Activated CD4-positive, alpha-beta T cell treated with anti-CD3 and anti-CD28 coated beads for 4 hours (primary cell): Measurements from ENCODE around the gene PIEZO1.
"Not testable (repeated sequence)": the region's sequence is repeated elsewhere in the genome, so short reads cannot be mapped to it uniquely, and the experiment has no call there.

Source experiments
- DNase-seq, 2 donors: peaks; one replicate each; pipeline ENCODE4 v3.0.0-alpha.2; 2020

Gene PIEZO1

DNA sequence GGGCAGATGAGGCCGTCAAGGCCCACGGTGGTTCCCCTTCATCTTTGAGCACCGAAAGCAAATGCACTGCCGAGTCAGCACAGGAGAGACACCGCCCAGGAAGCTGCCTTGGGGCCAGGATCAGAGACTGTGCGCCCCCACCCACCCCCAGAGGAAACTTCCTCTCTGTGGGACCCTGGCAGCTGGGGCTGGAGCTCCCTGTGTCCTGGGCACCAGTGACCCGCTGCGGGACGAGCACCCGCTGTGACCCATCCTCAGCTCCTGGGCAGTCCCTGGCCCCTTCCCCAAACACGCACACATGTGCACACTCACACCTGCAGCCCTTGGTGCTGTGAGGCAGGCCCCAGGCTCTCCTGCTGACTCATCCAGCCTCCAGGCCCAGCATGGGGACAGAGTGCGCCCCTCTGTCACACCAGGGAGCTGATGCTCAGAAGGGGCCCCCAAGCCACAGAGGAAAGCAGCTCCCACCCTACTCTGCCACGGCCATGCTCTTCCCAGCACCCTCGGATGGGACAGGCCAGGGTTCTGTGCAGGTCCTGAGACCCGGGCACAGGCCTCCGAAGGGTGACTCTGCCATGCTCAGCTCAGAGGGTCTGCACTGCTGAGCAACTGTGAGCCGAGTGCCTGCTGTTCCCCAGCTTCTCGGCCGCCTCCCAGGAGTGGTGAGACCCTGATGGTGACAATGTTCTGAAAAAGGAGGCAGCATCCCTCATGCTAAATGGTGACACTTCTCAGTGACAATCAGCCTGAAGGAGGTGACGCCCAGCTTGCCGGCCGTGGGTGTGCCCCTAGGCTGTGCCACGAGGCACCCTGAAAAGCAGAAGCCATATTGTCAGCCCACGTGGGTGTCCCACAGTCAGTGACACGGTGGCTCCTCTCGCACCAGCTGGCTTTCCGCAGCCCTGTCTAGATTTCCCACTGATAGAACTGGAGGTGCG lies 3.6 kb downstream of the PIEZO1 start:
- DNase-seq, result peak; percentile 68 to 80

DNA sequence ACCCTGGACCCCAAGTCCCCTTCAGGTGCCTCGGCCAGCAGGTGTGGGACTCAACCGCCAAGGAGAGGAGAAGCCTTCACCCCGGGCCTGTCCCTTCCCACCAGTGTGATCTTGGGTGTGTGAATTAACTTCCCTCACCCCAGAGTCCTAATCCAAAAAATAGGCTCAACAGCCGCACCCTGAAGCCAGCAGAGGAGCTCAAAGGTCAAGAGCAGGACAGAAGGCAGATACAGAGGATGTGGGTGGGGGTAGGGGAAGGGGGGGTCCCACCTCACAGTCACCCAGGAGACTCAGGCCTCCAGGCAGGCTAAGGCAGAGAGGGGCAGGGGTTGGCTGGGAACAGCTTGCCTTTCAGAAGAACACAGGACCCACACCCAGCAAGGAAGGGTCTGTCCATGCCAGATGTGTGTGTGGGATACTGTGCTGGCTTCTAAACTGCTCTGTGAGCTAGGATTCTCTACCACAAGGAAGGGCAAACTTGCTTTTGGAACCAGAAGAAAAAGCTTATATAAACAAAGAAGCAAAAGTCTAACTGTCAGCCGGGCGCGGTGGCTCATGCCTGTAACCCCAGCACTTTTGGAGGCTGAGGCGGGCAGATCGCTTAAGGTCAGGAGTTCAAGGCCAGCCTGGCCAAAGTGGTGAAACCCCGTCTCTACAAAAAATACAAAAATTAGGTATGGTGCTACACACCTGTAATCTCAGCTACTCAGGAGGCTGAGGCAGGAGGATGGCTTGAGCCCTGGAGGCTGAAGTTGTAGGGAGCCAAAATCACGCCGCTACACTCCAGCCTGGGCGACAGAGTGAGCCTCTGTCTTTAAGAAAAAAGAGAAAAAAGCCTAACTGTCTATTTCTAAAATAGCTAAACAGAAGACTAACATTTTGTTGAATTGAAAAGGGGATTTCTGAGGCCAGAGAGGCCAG lies 4.6 kb downstream of the PIEZO1 start:
- no peak for DNase-seq

DNA sequence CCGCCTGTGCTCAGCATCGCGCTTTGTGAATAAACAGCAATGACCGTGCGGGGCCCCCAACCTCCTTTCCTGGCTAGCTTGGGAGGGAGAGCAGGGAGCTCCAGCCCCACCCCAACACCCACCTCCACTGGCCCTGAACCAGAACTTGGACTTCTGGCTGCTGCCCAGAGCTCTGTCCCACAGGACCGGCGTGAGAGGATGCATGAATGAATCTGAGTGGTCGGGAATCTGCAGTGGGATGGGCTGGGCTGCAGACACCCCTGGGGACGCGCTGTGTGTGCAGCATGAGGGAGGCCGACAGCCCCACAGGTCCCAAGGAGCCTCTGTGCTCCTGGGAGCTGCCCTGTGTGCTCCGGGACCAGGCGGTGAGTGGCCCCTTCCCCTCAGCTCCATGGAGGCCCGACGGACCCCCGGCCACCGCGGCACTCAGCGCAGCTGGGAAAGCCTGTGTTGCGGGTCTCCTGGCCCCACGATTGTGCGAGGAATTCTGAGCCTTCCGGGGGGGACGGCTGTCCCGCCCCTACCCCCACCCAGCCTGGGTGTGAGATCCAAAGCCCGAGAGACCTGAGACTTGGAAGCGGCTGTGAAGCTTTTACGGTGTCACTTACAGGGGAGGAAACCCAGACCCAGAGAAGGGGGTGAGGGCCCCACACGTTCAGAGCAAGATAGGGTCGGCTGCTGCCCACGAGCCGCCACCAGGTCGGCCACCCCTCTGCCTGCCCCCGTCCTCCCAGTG lies 5.4 kb downstream of the PIEZO1 start:
- DNase-seq, result no peak

GRCh38 chr16:88778541-88779065 lies 6.4 kb downstream of the PIEZO1 start:
- DNase-seq, result no peak

- no peak for DNase-seq
These were observed 6.8 kb downstream of the PIEZO1 start for GRCh38 chr16:88778271-88778525.

GRCh38 chr16:88777471-88778270 lies 7.3 kb downstream of the PIEZO1 start:
- no peak for DNase-seq

DNA sequence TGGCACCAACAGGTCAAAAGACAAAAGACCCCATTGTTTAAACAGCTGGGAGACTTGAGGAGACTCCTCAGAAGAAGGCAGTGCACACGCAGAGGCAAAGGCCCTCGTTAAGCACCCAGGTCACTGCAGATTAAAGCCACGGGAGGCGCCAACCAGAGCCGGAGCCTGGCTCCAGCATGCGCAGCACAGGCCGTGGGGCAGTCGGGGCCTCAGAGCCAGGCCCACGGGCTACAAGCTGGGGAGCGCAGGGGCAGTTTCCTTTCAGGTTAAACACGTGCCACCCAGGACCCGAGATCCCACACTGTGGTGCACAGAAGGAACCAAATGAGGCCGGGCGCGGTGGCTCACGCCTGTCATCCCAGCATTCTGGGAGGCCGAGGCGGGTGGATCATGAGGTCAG lies 9.2 kb downstream of the PIEZO1 start:
- no peak for DNase-seq

DNA sequence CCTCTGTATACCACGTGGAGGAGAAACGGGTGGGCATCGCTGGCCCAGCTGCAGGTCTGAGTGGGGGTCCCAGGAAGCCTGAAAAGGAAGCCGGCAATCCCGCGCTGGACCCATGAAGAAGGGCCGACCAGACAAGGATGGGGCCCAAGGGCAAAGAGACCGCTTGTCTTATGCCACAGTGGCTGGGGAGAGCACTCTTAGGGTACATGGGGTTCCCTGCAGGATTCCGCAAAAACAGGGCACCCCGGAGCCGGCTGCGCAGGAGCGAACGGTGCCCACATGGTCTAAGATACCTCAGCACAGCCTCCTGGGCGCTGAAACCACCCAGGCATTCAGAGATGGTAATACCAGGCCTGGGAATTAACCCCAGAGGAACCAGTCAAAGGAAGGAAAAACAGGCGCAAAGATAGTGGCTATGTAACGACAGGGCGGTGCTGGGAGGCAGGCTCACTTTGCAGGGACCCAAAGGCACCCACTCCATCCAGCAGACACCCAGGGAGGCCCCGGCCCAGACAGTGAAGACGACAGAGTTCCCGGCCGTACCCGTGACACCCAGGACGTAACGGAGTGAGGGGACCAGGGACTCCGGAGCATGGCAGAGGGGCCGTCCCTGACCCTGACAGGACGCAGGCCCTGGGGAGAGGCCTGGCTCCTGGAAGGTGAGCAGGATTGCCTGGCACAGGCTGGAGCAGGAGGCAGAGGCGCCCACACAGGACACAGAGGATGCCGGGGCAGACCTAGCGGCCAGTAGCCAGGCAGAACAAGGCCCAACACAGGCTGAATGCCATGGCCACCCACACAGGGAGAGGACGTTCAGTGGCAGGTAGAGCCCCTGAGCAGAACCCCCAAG lies 10.3 kb downstream of the PIEZO1 start:
- DNase-seq, result no peak

DNA sequence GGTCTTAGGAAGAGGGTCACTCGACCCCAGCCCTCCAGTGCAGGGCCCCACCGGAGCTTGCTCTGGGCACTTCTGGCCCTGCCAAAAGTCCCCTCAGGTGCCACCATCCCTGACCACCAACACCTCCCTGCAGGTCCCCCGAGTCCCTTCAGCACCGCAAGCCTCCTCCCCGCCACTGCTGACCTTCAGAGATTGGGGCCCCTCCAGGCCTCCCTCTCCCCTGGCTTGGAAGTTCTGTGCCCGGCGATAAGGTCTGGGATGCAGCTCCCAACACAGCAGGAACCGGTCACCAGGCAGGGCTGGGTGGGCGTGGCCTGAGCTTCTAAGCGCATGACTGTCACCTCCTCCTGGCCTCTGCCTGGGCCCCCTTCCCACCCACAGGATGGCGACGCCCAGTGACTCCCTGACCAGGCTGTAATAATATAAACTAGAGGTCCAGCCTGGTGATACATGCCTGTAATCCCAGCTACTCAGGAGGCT lies 11.2 kb downstream of the PIEZO1 start:
- DNase-seq, result no peak

GRCh38 chr16:88772871-88773811 lies 11.9 kb downstream of the PIEZO1 start:
- no peak for DNase-seq

DNA sequence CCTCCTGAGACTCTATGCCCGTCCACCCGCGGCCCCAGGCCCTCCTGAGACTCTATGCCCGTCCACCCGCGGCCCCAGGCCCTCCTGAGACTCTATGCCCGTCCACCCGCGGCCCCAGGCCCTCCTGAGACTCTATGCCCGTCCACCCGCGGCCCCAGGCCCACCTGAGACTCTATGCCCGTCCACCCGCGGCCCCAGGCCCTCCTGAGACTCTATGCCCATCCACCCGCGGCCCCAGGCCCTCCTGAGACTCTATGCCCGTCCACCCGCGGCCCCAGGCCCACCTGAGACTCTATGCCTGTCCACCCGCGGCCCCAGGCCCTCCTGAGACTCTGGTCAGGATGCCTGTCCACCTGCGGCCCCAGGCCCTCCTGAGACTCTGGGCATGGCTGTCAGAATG lies 13.2 kb downstream of the PIEZO1 start:
- not testable (repeated sequence) for DNase-seq

DNA sequence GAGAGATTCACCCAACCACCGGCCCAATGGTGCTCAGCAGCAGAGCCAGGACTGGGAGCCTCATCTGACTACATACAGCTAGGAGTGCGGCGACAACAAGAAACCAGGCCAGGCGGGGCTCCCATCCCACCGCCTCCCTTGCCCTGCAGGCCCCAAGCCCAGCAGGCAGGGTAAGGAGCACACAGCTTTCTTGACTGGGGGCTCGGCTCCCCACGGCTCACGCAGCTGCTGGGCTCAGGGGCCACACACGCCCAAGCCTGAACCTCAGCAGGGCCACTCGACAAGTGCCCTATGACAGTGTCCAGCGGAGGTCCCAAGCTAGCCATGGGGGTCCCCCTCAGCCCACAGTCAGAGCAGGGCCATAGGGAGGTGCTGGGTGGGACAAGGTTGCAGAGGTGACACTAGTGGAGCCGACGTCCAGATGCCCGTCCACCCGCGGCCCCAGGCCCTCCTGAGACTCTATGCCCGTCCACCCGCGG lies 13.7 kb downstream of the PIEZO1 start:
- no peak for DNase-seq

DNA sequence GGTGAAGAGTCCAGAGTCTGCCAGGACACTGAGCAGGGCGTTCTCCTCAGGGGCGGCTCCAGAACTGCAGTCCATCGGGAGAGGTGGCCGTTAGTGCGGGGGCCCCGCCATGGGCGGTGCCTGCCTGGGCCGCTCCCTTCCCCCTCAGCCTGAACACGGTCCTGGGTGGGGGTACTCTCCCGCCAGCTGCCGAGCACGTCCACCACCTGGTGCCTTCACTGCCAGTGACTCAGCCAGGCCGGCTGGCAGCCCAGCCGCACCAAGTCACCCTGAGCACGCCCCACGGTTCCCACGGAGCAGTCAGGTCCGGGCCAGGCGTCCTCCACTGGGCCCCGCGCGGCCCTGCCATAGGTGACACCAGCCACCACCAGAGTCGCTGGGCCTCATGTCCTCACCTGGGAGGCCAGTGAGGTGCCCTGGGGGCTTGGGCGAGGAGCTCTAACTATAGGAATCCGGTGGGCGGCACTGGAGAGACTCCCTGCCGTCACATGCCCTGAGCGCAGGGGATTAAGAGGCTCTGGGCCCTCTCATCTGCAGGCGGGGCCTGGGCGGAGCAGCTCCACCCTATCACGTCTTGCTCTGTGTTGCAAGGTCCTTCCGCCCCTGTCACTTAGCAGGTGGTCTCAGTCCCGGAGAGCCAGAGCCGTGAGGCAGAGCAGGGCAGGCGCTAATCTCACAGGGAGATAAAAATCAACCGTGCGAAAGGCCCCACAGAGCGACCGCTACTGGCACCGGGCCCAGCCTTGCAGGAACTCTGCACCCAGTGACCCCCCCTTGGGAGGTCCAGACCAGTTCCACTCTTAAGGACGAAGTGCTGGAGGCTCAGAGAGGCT lies 14.3 kb downstream of the PIEZO1 start:
- no peak for DNase-seq

GRCh38 chr16:88769617-88770460 lies 15.2 kb downstream of the PIEZO1 start:
- DNase-seq, result no peak

GRCh38 chr16:88768071-88768783 lies 16.8 kb downstream of the PIEZO1 start:
- DNase-seq, result no peak

DNA sequence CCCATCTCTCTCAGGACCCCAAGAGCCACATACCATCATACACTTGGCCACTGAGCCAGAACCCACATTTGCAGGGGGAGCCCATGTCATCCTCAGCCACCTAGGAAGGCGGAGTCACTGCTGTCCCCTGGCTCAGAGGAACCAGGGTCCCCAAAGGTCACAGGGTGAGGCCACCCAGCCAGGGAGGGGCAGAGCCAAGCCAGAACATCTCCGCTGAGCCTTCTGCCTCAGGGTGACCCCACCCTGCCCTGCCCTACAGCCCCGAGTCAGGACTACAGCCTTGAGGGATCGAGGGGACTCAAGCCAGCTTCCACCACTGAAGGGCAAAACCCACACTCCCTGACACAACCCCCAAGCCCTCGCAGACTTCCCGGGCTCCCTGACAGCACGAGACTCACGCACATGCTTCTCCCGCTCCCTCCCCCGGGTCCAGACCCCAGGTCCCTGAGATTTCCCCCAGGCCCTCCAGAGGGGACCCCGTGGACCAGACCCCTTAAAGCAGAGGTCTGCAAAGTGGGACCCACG lies 17.4 kb downstream of the PIEZO1 start:
- DNase-seq, result no peak

GRCh38 chr16:88766975-88767374 lies 18.0 kb downstream of the PIEZO1 start:
- no peak for DNase-seq
